Upper lobe of left lung (tissue), 4 donors: ENCODE results near the gene MXRA8.

Experiments used
- EP300 ChIP-seq, 4 donors: sonication (generic); formaldehyde crosslinking; IDR thresholded peaks; one replicate each; pipeline ENCODE4 v1.5.1; 2017; ENCODE audit warnings: antibody characterized with exemption in 4 of 4, control low read depth in 2 of 4
- POLR2A ChIP-seq, 4 donors: fragments of 450-650 bp; IDR thresholded peaks; one replicate each; pipeline ENCODE4 v1.5.1; 2016 to 2017; ENCODE audit warnings: antibody characterized with exemption in 4 of 4, mild to moderate bottlenecking in 2 of 4
- POLR2AphosphoS5 ChIP-seq, 2 donors: sonication (generic); formaldehyde crosslinking; IDR thresholded peaks; one replicate each; pipeline ENCODE4 v1.5.1; 2017; ENCODE audit warnings: antibody characterized with exemption in 2 of 2
- TF ChIP-seq, protein P1 (sequence below), 6 experiments: fragments of 450-650 bp in 4 of 6; fragments of 200-600 bp in 2 of 6; sonication (generic) in 2 of 6; IDR thresholded peaks; one replicate each; pipeline ENCODE4 v1.5.1; 2016 to 2019; ENCODE audit warnings: antibody characterized with exemption in 6 of 6

DNA sequence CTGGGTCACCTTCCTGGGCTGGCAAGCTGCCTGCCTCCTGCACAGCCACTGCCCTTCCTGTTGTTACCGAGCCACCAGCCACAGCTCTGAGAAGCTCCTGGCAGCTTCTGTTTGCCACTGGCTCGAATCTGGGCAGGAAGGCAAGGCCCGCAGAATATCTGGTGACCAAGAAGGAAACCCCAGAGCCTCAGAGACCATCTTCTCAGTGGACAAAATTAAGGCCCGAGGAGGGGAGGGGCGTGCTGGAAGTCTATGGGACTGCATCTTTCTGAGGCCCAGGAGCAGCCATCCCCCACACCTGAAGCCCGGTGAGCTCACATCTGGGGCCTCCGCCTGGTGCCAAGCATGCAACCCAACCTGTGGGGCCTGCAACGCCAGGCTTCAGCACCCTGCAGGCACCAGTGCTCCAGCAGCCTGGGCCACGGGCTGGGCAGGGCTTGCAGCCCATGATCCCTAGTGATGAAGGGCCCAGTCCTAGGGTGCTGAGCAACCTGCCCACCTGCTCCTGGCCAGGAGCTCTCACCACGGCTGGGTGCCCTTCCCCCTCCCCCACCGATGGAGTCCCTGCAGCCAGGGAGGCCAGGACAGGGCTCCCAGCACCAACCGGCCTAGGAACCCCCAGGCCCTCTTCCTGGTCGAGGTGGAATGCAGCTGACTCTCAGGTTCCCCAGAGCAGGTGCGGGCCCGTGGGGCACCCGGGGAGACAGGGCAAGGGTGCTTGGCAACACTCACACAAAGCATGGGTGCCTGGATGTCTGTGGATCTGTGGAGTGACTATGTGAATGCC lies 32.9 kb downstream of the MXRA8 start:
- TF ChIP-seq, protein P1, sequence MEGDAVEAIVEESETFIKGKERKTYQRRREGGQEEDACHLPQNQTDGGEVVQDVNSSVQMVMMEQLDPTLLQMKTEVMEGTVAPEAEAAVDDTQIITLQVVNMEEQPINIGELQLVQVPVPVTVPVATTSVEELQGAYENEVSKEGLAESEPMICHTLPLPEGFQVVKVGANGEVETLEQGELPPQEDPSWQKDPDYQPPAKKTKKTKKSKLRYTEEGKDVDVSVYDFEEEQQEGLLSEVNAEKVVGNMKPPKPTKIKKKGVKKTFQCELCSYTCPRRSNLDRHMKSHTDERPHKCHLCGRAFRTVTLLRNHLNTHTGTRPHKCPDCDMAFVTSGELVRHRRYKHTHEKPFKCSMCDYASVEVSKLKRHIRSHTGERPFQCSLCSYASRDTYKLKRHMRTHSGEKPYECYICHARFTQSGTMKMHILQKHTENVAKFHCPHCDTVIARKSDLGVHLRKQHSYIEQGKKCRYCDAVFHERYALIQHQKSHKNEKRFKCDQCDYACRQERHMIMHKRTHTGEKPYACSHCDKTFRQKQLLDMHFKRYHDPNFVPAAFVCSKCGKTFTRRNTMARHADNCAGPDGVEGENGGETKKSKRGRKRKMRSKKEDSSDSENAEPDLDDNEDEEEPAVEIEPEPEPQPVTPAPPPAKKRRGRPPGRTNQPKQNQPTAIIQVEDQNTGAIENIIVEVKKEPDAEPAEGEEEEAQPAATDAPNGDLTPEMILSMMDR (IDR thresholded peaks at IDR 0.05): peak in 1 of 6 experiments; percentile 4
- TF ChIP-seq EP300 (IDR thresholded peaks at IDR 0.05) (no peak), POLR2A (IDR thresholded peaks at IDR 0.05) (no peak), POLR2AphosphoS5 (IDR thresholded peaks at IDR 0.05) (no peak)
